Mesothelial cell of epicardium (in vitro differentiated cells): ENCODE measurements around the gene ENTR1. TPM values are rescaled to one million over a fixed set of nuclear protein-coding genes. Genes with fewer than 3 reads are reported as not detected.

Source experiments
- DNase-seq, 2 experiments: peaks; one replicate each; pipeline ENCODE4 v3.0.0; 2021; ENCODE audit warnings: low spot score in 2 of 2; ENCODE audit not compliant: unreplicated experiment in 2 of 2
- H3K27ac Mint-ChIP-seq: 2 replicates; pipeline ENCODE4 v1.8.0; 2021; ENCODE audit warnings: mixed read lengths
- H3K27me3 Mint-ChIP-seq: 2 replicates; pipeline ENCODE4 v1.8.0; 2021; ENCODE audit warnings: low read depth, mixed read lengths
- H3K36me3 Mint-ChIP-seq: 2 replicates; pipeline ENCODE4 v1.8.0; 2021; ENCODE audit warnings: mixed read lengths
- H3K4me1 Mint-ChIP-seq: 2 replicates; pipeline ENCODE4 v1.8.0; 2021; ENCODE audit warnings: mixed read lengths
- H3K4me3 Mint-ChIP-seq: 2 replicates; pipeline ENCODE4 v1.8.0; 2021; ENCODE audit warnings: mild to moderate bottlenecking, moderate library complexity, mixed read lengths
- H3K9me3 Mint-ChIP-seq: 2 replicates; pipeline ENCODE4 v1.8.0; 2021; ENCODE audit warnings: mixed read lengths
- CTCF ChIP-seq: fragments of 200-600 bp; sonication (generic); IDR thresholded peaks from one replicate; pipeline ENCODE4 v1.5.0; 2021; ENCODE audit warnings: antibody characterized with exemption; ENCODE audit not compliant: unreplicated experiment
- total RNA-seq: library from RNA; stranded (reverse); gene quantifications from 3 replicates; pipeline ENCODE4 v1.2.1, GENCODE V29; 2021

Gene ENTR1
- total RNA-seq, 1 donor from 2014 or later, result 67.3 TPM

GRCh38 chr9:136436055-136436634, 25.7 kb upstream of the ENTR1 start:
- TF ChIP-seq CTCF, result no peak
- Mint-ChIP-seq H3K4me3 (peak overlapping the region; percentile 81), H3K36me3 (peaks cover 4% of the 10 kb centered on the region), H3K4me1 (peaks cover 21% of the 10 kb centered on the region), H3K27me3 (no peaks in the 10 kb centered on the region), H3K9me3 (no peaks in the 10 kb centered on the region), H3K27ac (no peak overlapping the region)
- no peak for DNase-seq

GRCh38 chr9:136434580-136435169, 24.3 kb upstream of the ENTR1 start:
- Mint-ChIP-seq H3K27me3 (no peaks in the 10 kb centered on the region), H3K4me3 (no peak overlapping the region), H3K4me1 (peaks cover 21% of the 10 kb centered on the region), H3K9me3 (no peaks in the 10 kb centered on the region), H3K27ac (no peak overlapping the region), H3K36me3 (peaks cover 3% of the 10 kb centered on the region)
- no peak for DNase-seq
- no peak for TF ChIP-seq CTCF

- no peak overlapping the region for H3K27ac Mint-ChIP-seq
- H3K36me3 Mint-ChIP-seq, result peaks cover 3% of the 10 kb centered on the region
- DNase-seq, result no peak
- no peaks in the 10 kb centered on the region for H3K9me3 Mint-ChIP-seq
- no peaks in the 10 kb centered on the region for H3K27me3 Mint-ChIP-seq
- no peak for TF ChIP-seq CTCF
- peaks cover 21% of the 10 kb centered on the region for H3K4me1 Mint-ChIP-seq
- no peak overlapping the region for H3K4me3 Mint-ChIP-seq
These were observed 23.6 kb upstream of the ENTR1 start for GRCh38 chr9:136433849-136434579.

GRCh38 chr9:136433043-136433715, 22.8 kb upstream of the ENTR1 start:
- H3K9me3 Mint-ChIP-seq, result no peaks in the 10 kb centered on the region
- DNase-seq, result no peak
- no peak overlapping the region for H3K4me3 Mint-ChIP-seq
- H3K36me3 Mint-ChIP-seq, result peaks cover 6% of the 10 kb centered on the region
- no peak for TF ChIP-seq CTCF
- no peaks in the 10 kb centered on the region for H3K27me3 Mint-ChIP-seq
- H3K4me1 Mint-ChIP-seq, result peaks cover 18% of the 10 kb centered on the region
- no peak overlapping the region for H3K27ac Mint-ChIP-seq

- H3K9me3 Mint-ChIP-seq, result no peaks in the 10 kb centered on the region
- TF ChIP-seq CTCF, result no peak
- no peaks in the 10 kb centered on the region for H3K27me3 Mint-ChIP-seq
- H3K4me3 Mint-ChIP-seq, result no peak overlapping the region
- DNase-seq, result no peak
- peaks cover 13% of the 10 kb centered on the region for H3K4me1 Mint-ChIP-seq
- H3K27ac Mint-ChIP-seq, result no peak overlapping the region
- peaks cover 6% of the 10 kb centered on the region for H3K36me3 Mint-ChIP-seq
These were observed 22.2 kb upstream of the ENTR1 start for GRCh38 chr9:136432591-136432990.
